HG03457 (cell line): ENCODE results near the gene IGF1R.
A peak's percentile ranks its signal among the peaks of the same experiment; 100 is the strongest.

Experiments
- ATAC-seq: cut with Tn5 transposase; IDR thresholded peaks from one replicate; pipeline ENCODE4 v1.9.1; 2021; ENCODE audit warnings: moderate number of reproducible peaks; ENCODE audit not compliant: unreplicated experiment

Gene IGF1R

DNA sequence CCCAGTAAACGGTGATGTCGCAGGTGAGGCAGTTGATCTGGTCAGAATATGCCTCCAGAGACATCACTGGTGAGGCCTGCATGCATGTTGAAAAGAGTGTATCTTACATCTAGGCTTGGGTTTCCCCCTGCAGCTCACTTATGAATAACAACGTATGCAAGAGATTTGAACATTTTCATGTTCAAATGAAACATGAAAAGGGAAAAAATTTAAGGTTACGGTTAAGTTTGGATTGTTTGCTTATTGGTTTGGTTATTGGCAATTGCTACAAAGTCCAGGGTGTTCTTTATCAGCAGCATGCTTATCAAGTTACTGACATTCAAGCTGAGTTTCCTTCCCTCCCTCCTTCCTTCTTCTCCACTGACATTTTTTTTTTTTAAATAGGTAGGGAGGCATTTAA lies 123.2 kb downstream of the IGF1R start:
- no peak for ATAC-seq

DNA sequence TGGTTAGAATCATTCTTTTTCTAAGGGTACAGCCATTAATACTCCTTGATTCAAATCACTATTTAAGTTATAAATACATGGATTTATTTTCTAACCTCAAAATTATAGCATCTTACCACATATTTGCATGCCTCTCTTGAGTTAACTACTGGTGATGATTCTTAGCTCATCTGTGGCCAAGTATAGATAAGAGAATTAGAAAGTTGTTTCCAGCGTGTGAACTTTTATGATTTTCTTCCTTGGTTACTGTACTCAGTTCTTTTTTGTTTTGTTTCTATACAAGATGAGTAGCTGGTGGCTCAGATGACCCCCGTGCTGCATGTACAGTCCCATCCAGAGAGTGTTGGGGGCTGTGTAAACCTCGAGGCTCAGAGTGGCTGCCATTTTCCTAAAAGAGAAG lies 124.6 kb downstream of the IGF1R start:
- ATAC-seq: no peak

DNA sequence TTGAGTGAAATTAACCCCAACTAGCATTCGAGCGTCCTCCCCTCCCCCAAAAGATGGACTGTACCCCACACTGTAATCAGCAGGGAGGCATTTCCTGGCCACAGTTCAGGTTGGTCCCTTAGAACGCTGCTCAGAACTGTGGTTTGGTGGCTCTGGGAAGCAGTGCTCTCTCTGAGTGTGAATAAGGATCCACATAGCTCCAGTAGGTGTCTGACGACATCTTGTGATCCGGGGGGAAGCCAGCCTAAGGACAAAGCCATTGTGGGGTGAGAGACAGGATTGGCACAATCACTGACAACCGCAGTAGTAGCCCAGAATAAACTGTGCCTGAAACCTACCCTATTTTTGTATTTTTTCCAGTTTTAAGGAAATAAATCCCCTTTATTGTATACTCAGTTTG lies 125.3 kb downstream of the IGF1R start:
- no peak for ATAC-seq

DNA sequence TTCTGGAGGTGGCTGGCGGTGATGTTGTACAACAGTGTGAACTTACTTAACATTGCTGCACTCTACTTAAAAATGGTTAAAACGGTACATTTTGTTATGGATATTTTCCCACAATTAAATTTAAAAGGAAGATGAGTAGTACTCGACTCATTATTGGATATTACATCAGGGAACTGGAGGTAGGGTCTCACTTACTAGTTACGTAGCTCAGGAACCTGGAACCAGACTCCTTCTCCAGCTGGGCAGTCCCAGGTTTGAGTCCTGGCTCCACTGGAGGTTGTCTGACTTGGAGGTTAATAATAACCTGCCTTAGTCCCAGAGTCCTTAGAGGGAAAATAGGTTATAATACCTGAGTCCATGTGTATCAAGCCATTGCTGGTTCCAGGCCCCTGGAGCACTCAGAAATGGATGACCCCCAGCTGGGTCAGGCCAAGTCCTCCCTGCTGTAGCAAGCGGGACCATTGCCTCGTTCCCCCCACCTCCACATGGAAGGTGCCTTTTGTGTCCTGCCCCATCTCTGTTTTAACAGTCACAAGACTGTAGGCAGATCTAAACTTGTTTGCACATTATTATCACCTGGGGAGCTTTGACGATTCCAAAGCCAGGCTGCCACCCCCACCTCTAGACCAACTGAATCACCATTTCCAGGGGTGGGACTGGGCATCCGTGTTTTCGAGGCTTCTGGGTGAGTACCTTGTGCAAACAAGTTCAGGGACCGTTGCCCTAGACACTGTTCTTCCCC lies 126.6 kb downstream of the IGF1R start:
- no peak for ATAC-seq

DNA sequence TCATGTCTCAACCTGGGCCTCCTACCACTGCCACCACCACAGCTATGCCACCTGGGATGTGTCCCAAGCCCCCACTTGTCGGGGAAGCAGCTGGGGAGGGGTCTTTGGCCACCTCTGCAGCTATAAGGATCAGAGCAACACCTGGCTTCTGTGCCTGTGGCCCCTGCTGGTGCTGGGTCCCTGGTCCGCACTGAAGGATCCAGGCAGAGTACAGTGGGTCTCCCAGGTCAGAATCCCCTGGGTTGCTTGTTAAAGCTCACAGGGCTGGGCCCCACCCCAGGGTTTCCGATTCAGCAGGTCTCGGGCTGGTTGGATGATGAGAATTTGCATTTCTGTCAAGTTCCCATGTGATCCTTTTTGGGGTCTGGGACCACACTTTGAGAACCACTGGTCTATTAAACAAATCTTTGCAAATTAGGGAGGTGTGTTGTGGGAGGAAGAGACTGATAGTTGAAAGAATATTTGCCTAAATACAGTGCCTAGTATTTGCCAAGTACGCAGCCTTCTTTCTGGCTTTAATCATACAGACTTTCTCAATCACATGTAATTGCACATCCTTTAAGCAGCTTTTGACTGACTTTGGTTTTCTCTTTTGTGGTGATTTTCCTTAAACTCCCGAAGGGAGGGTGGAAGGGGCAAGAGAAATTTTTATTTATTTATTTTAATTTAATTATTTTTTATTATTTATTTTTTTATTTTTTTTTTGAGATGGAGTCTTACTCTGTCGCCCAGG lies 127.3 kb downstream of the IGF1R start:
- ATAC-seq: no peak

DNA sequence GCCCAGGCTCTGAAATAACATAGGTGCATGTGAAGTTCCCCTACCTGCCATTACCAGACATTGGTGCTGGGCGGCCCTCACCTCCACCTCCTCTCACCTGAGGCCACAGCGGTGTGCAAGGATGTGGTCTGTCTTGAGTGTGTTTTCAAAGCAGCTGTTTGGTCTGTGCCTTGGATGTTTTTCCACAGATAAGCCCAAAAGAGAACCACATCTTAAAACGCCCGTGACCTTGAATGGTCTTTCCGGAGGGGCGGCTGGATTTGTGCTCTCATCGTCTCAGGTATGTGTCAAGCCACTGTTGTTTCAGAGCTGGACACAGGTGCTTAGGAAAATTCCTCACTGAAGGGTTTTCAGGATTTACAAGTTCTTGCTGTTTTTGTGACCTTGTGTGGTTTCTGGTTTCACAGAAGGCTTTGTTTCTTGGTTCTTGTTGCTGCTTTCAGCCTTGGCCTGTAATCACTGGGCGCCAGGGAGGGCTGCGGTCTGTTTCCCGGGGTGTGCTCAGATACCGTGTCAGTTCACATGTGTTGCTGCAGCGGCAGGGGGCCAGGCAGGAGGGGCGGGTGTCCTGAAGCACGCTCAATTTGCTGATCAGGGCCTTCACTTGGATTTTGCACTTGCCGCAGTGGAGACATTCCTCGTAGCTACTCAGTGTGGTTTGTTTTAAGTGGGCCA lies 128.4 kb downstream of the IGF1R start:
- ATAC-seq: peak; percentile 54

DNA sequence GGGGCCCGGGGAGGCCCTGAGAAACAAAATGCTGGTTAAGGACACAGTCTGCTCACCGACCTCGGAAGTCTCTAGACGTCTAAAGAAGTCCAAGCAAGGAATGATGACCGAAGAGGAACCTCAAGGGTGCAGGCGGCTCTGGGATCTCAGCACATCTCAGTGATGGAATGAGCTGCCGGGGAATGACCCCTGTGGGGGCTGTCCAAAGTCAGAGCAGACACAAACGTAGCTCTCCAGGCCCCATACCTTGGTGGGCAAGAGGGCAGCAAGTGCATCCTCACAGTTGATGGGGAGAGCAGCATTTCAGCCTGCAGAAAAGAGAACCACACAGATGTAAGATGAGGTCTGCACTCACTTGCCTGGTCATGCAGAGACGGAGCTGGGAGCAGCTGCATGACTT lies 129.1 kb downstream of the IGF1R start:
- ATAC-seq: no peak

DNA sequence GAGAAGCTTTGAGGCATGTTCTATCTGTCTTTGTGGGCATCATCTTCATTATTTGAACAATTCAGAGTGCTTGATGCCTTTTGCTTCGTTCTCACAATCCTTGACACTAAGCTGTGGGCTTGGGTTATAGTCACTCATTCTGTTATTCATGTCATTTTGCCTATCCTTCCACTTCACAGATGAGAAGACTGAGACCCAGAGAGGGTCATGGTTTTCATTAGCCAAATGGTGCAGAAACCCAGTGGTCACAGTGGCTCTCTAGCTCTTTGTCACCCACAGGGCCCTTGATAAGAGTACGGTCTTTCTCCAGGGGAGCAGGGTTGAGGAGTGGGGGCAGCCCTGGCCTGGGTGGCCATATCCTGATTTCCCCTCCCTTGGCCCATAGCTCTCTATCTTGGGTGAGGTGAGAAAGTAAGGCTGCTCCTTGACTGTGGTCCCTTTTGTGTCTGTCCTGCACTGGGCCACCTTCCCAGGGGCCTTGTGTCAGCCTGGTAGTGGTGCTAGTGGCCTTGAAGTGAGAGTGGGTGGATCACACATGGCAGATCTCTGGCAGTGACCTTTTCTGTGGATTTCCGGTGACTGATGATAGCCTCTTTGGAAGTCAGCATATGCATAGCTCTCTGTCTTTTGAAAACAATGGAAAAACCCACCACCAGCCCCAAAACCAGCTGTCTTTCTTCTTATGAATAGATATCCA lies 130.1 kb downstream of the IGF1R start:
- ATAC-seq: no peak

DNA sequence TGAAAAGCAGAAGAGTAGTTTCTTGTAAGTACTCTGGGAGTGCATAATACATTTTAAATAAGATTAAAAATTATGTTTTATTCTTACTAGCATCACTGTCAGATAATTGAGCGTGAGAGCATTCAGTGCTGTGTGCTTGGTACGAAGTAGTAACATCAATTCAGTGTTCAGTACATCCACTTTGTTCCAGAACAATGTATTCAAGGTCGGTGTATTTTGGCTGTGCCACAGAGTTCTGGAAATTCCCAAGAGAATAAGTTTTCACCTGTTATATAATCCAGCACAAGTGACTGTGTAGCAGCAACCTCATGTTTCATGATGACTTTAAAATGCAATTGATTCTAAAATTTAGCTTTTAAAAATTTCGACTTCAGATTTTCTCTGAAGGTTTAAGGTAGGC lies 130.6 kb downstream of the IGF1R start:
- ATAC-seq: no peak

DNA sequence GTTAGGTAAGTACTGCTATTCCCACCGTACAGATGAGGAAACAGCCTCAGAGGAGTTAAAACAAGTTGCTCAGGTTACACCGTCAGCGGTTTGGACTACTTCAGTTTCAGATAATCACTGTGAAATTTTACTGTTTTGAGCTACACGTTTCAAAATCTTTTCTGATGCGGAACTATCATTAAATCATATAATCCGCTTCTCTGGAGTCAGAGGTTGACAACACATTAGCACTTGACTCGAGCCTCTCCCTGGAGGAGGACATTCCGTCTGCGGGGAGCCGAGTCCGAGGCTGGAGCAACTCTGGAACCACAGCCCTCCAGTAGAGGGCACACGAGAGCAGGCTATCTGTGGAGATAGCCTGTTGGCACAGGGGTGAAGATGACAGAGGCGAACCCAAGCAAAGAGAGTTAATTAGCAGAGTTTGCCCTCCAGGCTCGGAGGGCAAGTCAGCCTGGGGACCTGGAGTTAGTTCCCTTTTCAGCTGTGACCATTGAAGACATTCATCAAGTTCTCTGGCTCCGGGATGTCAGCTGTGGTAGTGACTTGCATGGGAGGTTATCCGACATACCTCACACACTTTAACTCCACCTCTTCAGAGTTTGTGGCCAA lies 131.2 kb downstream of the IGF1R start:
- peak; percentile 54 for ATAC-seq

DNA sequence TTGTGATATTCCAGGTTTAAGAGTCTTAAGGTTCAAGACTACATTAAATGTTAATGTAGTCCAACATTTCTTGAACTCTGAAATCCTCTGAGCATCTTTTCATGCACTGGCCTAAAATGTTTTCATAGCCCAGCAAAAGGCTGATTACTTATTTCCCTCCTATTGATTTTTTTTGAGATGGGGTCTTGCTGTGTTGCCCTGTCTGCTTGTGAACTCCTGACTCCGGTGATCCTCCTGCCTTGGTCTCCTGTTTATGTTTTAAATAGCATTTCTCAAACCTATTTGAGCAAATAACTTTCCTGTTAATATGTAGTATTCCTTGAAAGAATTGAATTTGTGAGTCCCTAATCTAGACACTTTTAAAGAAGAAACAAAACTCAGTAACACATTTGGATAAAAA lies 133.5 kb downstream of the IGF1R start:
- ATAC-seq: no peak

DNA sequence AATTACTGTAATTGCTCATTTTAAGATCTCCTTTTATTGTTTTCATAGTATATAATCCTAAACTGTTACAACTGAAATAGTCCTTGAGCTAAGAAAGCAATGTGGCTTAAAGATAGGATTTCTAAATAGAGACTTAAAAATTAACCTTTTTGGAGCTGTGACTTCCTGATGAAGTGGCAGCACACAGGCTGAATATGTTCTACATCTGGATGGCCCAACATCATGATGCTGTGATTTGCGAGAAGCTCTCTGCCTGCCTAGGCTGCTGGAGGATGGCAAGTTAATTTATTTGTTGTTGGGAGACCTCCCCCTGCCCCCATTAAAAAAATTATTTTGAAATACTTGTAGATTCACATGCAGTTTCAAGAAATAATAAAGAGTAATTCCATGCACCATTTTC lies 134.5 kb downstream of the IGF1R start:
- ATAC-seq: no peak

DNA sequence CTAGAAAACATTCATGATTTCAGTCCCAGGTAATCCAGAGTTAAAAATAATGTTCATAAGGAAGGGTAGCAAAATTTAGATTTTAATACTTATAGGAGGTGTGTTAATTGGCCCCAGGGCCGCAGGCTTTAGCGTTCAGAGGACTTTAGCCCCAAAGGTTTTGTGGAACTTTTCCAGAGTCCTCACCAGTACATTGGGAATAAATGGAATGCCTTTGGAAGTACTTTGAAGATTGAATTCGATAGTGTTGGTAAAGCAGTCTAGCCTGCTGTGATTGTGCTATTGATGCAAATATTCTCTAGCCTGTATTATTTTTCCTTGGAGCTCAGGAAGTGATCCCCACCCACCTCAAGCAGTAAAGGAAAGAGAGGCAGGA lies 137.1 kb downstream of the IGF1R start:
- ATAC-seq: no peak

DNA sequence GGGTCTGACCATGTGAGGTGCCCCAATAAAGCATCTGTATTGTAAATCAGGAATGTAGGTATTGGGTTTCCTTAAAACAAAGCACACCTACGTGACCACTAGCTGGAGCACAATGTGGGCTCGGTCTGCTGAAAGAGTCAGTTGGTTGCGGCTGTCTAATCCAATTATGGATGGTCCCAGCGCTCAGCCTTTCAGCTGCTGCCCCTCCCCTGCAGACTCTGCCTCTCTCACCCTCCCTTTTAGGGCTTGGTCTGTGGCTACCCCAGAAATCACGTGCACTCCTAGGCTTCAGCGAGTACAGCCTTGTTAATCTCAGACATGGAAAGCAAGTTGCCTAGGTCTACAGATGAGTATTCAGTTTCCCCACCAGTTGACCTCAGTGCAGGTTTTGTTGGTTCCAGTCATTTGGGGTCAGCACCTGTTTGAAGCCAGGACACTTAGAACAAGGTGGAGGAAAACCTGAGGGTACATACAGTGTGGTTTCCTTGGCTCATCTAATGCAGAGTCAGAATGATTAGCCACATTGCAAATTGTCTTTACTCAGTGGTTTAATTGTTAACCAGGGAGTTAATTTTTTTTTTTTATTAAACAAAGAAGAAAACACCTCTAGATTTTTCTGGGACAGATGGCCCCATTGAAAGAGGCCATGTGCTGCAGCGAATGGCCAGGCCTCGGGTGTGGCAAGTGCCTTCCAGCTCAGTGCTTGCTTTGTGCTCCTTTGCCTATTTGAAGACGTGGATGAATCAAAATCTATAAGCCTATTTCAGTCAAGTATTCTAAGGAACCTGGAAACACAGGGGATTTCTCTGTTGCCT lies 137.7 kb downstream of the IGF1R start:
- ATAC-seq: peak; percentile 88

DNA sequence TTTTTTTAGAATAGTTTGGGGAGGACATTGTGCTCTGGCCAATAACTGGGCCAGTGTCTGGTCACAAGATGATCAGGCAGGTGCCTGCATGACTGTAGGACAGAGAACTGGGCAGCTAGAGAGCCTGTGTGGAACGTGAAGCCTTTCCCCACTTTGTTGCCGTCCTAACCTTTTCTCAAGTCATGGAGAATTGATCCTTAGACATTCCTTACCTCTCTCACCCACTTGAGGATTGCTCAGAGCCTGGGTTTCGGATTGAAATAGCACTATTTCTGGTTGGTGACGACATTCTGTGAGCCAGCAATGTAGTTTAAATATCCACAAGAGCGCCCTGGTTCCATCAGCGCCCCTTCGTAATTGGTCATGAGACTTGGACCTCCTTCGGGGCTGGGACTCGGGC lies 138.4 kb downstream of the IGF1R start:
- ATAC-seq: no peak

DNA sequence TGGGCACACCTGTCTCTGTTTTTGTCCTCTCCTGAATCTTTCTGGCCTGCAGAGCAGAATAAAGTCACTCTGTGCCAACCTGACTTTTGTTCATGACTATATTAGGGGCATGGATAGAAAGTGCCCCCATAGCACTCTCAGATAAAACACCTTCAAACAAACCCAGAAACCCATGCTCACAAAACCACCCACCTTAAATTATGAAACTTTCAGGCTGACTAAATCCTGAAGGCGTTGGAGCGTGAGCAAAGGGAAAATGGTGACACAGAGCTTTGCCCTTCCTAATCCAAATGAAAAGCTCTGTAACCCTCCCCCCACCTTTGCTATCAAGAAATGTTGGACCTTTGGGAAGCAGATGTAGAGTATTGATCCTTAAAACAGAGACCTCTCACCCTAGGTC lies 138.9 kb downstream of the IGF1R start:
- ATAC-seq: no peak

DNA sequence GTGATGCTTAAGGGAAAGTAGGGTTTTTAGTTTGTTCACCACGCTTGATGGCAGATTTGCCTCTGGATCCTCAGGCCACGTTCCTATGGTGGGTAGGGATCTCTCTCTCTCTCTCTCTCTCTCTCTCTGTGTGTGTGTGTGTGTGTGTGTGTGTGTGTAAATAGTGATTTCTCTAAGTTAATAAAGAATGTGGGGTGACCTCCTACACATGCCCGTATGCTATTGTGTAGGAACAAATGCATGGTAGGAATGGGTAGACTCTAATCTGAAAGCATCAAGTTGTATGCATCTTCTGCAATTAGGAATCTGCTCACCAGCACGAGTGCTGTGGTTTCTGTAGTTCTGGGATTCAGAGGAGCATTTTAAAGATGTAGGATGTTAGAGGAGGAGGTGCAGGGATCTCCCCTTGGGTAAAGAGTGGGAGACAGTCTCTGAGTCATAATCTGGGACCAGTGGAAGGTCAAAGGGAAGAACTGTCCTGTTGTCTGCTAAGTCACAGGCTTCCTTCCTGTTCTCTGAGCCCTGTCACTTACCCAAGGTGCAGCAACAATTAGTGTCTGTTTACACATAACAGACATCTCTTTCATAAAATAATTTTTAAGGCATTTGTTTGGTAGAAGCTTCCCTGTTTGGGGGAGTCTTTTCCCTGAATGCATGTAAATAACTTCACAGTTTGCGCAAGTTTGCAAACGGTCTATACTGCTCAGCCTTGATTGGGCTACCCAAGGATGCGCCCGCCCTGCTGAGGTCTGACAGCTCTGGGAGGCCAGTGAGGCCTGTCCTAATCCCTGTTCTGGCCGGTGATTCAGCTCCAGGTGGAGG lies 139.8 kb downstream of the IGF1R start:
- no peak for ATAC-seq

DNA sequence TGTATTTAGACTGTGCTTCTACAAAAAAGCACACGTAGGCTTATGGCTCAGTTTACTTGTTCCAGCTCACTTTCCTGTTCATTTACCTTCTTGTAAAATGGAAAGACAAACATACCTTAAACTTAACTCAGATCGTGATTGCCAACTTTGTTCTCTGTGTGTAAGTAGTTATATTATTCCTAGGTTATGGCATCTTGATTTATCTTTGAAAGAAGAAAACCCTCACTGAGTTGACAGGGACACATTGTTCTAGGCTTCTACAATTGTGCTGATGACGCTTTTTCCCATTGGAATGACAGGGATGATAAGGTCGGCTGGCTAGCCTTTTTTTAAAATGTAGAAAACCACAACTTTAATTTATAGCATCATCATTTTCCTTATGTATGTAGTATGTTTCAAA lies 140.7 kb downstream of the IGF1R start:
- no peak for ATAC-seq

DNA sequence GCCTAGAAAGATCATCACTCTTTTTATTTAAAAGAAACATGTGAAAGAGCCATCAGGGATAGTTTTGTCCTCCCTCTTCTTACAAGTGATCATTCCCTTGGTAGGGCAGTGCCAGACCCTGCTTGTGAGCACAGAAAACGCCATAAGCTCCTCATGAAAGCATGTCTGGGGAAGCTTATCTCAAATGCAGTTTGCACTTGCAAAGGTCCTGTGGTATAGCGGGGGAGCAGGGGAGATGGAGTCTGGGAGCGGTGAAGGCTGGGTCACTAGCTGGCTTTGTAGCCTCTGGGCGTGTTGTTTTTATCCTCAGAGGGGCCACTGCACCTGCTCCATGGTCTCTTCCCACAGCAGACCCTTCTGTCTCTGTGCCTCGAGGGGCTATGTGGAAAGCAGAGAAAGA lies 141.9 kb downstream of the IGF1R start:
- ATAC-seq: no peak
